ENCODE measurements around the gene OGFOD3. TPM values are rescaled to one million over a fixed set of nuclear protein-coding genes. Genes with fewer than 3 reads are reported as not detected.
"Not testable (repeated sequence)": the region's sequence is repeated elsewhere in the genome, so short reads cannot be mapped to it uniquely, and the experiment has no call there.

Gene OGFOD3
- polyA plus RNA-seq, 4 donors, result 21.5 to 30.3 (median 23.9) TPM

- DNase-seq (ENCODE audit: low read depth in 4 of 4, low spot score in 3 of 4), result no peak
These were observed 27.4 kb downstream of the OGFOD3 start for GRCh38 chr17:82390860-82391435.

DNA sequence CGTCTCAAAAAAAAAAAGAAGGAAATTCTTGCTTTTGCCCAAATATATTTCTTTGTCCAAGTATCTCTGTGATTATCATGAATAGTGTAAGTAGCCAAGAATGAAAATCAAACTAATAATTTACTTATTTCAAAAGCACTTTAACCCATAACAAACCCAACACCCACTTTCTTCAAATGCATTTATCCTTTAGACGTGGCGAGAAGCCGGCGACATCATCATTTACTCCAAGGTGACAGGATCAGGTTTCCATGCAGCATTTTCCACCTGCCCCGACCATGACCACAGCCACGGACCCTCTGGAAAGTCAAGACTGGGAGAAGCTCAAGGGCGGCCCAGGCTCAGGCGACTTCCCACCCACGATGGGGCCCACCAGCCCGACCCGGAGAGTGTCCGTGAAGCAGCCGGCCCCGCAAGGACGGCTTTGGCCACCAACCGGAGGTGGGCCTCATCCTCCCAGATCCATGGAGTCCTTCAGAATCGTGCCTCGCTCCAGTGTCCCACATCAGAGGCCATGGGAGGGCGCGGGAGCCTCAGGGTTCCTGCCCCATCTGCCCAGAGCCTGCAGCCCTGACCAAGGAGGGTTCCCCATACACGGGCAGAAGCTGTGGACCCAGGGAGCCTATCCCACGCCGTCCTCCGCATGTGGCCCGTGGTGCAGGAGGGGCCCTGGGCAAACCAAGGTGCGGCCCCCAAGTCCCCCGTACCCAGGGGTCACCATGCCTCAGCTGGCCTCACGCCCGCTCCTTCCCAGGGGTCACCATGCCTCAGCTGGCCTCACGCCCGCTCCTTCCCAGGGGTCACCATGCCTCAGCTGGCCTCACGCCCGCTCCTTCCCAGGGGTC is 28.1 kb downstream of the OGFOD3 start:
- DNase-seq (ENCODE audit: low read depth in 4 of 4, low spot score in 3 of 4), result no peak

GRCh38 chr17:82389379-82389778 is 29.0 kb downstream of the OGFOD3 start:
- no peak for DNase-seq (ENCODE audit: low read depth in 4 of 4, low spot score in 3 of 4)

GRCh38 chr17:82388922-82389283 is 29.5 kb downstream of the OGFOD3 start:
- DNase-seq (ENCODE audit: low read depth in 4 of 4, low spot score in 3 of 4), result no peak

GRCh38 chr17:82388223-82388921 is 30.0 kb downstream of the OGFOD3 start:
- no peak for DNase-seq (ENCODE audit: low read depth in 4 of 4, low spot score in 3 of 4)

GRCh38 chr17:82387705-82388106 is 30.7 kb downstream of the OGFOD3 start:
- no peak for DNase-seq (ENCODE audit: low read depth in 4 of 4, low spot score in 3 of 4)

DNA sequence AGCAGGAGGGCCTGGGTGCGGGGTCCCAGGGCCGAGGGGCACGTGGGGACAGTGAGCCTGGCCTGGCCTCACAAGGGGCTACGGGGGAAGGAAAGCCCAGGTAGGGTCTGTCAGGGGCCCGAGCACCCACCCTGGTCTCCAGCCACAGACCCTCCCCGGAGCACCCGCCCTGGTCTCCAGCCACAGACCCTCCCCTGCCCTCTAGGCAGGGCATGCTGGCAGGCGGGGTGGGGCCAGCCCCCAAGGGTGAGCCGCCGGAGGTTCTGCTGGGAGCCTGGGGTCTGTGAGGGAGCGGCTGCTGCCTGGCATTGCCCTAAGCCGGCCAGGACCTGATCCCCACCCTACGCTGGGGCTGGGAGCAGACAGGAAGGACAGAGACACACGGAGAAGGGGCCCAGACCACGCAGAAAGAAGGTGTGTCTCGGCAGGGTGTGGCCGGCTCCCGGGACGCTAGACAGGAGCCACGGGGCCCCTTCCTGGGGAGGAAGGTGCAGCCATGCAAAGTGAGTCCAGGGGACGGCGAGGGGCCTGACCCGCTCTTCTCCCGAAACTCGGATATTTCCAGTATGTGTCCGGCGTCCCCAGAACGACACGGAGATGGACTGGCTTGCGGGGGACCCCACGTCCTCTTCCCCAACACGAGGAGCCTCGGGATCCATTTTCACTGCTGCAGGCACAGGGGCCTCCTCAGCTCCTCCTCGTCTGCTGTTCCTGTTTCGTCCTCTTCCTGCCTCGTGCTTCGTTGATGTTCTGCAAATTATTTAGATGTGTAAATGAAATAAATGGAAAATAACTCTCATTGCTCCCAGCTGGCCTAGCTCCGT is 31.3 kb downstream of the OGFOD3 start:
- DNase-seq (ENCODE audit: low read depth in 4 of 4, low spot score in 3 of 4), result no peak

- DNase-seq (ENCODE audit: low read depth in 4 of 4, low spot score in 3 of 4), result no peak
These were observed 32.0 kb downstream of the OGFOD3 start for GRCh38 chr17:82386255-82386831.

DNA sequence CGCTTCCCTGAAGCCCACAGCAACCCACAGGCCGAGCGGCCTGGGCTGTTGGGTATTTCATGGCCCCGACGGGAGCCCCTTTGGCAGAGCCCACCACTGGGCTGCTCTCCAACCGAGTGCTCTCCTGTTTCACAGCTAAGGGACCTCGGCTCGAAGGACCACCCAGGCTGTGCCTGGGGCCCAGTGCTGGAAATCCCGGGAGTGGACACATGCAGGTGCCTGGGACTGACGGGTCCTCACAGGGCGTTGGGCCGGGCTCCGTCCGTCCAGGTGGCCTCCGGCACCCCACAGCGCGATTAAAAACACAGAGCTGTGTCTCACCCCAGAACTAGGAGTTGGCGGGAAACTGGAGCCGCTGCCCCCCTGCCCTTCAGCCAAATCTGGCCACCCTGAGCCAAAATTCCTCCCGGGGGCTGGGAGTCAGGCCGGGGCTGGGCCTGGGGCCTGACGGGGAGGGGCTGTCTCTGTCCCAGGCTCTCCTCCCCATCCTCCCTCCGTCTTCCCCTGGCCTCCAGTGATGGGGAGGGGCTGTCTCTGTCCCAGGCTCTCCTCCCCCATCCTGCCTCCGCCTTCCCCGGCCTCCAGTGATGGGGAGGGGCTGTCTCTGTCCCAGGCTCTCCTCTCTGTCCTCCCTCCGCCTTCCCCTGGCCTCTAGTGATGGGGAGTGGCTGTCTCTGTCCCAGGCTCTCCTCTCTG is 32.7 kb downstream of the OGFOD3 start:
- no peak for DNase-seq (ENCODE audit: low read depth in 4 of 4, low spot score in 3 of 4)

DNA sequence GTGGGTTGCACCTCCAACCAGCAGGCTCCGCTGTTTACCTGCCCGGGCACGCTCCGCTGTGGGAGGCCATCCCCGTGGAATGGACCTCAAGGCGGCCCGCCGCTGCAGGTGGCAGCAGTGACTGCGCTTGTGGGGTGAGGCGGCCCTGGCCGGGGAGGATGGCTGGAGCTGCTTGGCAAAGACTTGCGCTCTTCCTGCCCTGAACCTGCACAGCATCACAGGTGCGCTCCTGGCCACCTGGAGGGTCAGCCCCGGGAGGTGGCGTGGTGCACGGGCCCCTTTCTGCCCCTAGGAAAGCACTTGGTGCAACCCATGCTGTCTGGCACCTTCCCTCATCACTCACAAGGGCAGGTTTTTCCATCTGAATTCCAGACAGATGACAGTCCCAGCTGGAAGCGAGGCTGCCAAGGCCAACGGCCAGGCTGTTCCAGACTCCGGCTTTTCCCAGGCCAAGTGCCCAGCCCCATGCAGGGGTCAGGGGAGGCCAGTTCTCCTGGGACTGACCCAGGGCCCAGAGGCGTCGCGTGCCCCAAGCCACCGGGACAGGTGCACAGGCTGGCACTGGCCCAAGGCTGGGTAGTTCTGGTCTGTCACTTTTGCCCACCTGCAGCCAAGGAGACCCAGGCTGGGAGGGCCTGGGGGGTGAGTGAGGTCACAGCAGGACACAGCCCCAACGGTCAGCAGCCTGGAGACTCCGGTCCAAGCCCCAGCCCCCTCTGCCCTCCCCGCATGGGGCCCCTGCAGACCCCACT is 33.5 kb downstream of the OGFOD3 start:
- no peak for DNase-seq (ENCODE audit: low read depth in 4 of 4, low spot score in 3 of 4)

DNA sequence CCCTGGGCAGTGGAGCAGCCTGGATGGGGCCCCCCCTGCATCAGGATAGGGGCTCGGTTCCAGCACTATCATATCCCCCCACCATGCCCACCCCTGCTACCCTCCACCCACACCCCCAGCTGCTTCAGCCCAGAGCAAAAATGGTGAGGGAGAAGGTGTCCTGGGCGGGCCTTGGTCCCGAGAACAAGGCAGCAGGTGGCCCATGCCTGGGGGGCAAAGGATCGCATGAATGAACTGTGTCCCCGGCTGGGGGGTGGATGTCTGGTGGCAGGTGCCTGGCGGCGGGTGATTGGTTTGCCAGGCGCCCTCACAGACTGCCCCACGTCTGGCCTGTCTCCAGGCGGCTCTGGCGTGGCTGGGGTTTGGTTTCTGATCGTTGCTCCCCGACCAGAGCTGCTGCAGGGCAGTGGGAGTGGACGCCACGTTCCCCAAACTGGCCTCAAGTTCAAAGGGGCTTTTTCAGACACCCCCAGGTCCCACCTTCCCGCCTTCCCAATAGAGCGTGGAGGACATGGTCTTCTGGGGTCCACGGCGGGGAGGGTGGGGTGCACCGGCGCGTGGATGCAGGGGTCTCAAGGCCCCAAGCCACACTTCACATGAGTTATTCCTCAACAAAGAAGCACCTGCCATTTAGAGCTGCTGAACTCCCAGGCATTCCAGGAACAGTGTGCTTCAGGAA is 34.2 kb downstream of the OGFOD3 start:
- no peak for DNase-seq (ENCODE audit: low read depth in 4 of 4, low spot score in 3 of 4)

- no peak for DNase-seq (ENCODE audit: low read depth in 4 of 4, low spot score in 3 of 4)
These were observed 35.0 kb downstream of the OGFOD3 start for GRCh38 chr17:82383411-82383810.

DNA sequence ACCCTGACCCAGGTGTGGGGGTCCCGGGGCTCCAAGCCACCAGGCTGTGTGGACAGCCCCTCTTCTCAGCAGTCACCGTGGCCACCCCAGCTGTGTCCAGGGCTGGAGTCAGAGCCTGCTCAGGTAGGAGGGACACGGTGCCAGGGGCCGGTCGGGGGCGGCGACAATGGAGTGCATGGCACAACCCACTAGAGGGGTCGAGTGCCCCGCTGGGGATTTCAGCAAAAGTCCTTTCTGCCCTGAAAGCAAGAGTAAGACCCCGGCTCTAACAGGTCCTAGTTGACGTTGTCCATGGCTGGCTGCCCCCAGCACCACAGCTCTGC is 35.5 kb downstream of the OGFOD3 start:
- DNase-seq (ENCODE audit: low read depth in 4 of 4, low spot score in 3 of 4), result no peak

DNA sequence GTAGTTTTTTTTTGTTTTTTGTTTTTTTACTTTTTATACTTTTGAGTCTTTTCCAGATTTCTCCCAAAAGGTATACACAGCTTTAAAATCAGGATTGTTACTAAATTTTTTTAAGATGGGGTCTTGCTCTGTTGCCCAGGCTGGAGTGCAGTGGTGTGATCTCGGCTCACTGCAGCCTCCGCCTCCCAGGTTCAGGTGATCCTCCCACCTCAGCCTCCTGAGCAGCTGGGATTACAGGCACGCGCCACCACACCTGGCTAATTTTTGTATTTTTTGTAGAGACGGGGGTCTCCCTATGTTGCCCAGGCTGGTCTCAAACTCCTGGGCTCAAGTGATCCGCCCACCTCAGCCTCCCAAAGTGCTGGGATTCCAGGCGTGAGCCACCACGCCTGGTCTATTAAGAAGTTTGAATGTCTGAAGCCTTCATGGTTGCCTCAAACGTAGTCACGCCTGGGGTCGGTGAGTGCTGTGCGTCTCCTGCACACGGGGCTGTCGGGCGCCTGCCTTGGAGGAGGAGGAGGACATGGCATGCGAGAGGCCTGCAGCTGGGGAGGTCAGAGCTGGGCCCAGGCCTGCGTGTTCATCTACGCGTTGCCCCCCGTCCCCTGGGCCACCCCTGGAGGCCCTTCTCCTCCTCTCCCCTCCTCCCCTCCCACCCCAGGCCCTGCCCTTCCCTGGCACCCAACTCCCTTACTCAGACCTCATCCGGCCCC is 36.0 kb downstream of the OGFOD3 start:
- DNase-seq (ENCODE audit: low read depth in 4 of 4, low spot score in 3 of 4), result not testable (repeated sequence)

- not testable (repeated sequence) for DNase-seq (ENCODE audit: low read depth in 4 of 4, low spot score in 3 of 4)
These were observed 36.7 kb downstream of the OGFOD3 start for GRCh38 chr17:82381703-82382009.

- no peak for DNase-seq (ENCODE audit: low read depth in 4 of 4, low spot score in 3 of 4)
These were observed 37.3 kb downstream of the OGFOD3 start for GRCh38 chr17:82380860-82381702.

DNA sequence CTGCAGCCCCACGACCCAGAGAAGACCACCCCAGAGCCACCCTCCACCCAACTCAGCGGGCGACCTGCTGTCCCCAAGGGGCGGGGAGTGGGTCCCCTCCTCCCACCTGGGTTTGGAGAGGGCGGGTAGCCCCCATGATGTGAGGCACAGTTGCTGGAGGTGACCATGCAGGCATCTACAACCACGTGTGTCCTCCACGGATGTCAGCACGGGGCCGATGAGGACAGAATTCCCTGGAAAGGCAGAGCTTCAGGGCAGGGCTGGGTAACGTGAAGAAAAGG is 39.7 kb downstream of the OGFOD3 start:
- no peak for DNase-seq (ENCODE audit: low read depth in 4 of 4, low spot score in 3 of 4)

All from right renal pelvis (tissue), 4 donors.